ENCODE measurements around the gene USP9Y.

Gene USP9Y

DNA sequence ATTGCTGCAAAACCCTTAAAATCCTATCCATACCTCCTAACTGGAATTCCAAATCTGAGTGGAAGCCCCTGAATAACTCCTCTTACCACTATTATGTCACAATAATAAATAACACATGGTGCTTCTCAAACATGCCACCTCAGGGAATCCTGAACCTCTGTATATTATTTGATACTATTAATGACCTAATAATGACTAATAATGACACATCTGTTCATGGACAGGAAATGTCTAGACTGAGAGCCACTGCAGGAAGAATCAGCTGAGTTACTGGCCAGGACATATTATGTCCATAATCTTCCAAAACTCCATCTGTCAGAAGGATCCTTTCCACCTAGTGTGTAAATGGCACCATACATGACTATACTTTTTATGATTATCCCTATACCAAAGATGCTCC is 195.9 kb downstream of the USP9Y start:
- DNase-seq (ENCODE audit: low spot score) = no peak
- Histone ChIP-seq H3K4me3 (no peak overlapping the region), H3K27ac (no peak overlapping the region)
- TF ChIP-seq, protein P1, sequence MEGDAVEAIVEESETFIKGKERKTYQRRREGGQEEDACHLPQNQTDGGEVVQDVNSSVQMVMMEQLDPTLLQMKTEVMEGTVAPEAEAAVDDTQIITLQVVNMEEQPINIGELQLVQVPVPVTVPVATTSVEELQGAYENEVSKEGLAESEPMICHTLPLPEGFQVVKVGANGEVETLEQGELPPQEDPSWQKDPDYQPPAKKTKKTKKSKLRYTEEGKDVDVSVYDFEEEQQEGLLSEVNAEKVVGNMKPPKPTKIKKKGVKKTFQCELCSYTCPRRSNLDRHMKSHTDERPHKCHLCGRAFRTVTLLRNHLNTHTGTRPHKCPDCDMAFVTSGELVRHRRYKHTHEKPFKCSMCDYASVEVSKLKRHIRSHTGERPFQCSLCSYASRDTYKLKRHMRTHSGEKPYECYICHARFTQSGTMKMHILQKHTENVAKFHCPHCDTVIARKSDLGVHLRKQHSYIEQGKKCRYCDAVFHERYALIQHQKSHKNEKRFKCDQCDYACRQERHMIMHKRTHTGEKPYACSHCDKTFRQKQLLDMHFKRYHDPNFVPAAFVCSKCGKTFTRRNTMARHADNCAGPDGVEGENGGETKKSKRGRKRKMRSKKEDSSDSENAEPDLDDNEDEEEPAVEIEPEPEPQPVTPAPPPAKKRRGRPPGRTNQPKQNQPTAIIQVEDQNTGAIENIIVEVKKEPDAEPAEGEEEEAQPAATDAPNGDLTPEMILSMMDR (IDR thresholded peaks at IDR 0.05) = no peak

DNA sequence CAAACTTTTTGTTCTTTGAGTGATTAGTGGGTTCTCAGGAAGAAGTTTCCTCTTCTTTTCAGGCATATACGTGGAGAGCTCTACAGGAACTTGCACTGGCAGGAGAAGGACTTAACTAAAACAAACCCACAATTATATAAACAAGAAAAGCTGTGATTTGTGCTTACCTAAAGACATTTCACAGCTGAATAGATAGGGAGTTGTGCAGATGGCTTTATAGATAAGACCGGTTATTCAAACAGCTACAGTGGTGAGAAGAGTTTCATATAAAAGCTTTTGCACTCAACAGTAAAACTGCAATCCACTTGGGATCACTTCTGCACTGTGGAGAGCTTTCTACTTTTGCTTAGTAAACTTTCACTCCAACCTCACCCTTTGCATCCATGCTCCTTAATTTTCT is 197.6 kb downstream of the USP9Y start:
- DNase-seq (ENCODE audit: low spot score) = no peak
- TF ChIP-seq, protein P1 (IDR thresholded peaks at IDR 0.05) = no peak
- Histone ChIP-seq H3K4me3 (no peak overlapping the region), H3K27ac (no peak overlapping the region)

DNA sequence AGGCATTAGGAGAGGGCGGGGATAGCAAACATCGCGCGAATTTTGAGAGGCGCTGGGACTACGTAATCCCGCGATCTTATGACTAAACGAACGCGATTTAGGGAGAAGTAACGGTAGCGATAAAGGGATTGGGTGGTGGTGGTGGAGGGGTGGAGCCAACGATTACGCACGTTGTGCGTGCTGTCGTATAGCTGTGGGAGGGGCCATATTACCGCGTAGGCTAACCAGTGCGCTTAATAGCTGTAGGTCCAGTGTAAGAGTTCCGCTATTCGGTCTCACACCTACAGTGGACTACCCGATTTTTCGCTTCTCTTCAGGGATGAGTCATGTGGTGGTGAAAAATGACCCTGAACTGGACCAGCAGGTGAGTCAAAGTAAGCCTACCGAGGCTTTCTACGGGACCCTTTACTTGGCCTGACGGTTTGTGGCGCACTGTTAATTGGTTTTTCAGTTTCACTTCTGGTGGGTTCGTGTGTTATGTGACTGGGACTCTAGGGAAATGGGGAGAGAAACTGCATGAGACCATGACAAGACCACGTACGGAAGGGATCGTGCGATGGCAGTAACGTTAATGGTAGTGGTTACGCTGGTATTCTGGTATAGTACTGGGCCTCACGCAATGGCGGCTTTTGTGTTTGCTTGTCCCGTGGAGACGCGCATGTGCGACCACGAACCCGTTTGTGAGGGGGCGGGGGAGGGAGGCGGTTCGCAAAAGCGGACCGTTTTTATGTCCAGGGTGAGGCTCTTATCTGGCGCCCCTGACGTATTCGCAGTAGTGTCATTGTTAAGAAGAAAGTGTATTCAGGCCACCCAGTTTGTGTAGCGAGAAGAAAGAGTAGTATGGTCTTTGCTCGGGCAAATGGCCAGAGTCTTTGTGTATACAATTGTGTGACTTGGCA is 203.8 kb downstream of the USP9Y start, which contains the start of gene DDX3Y:
Gene DDX3Y, plus strand, starts transcription at position 251 of the 899 bp plus-strand sequence. Its CDS starts 69 bp downstream, at position 320.
- no peak within 1 kb of the TSS for H3K27ac ChIP-seq
- TF ChIP-seq, protein P1 (IDR thresholded peaks at IDR 0.05) = no peak
- no peak for DNase-seq (ENCODE audit: low spot score)
- H3K4me3 ChIP-seq = no peak within 1 kb of the TSS

DNA sequence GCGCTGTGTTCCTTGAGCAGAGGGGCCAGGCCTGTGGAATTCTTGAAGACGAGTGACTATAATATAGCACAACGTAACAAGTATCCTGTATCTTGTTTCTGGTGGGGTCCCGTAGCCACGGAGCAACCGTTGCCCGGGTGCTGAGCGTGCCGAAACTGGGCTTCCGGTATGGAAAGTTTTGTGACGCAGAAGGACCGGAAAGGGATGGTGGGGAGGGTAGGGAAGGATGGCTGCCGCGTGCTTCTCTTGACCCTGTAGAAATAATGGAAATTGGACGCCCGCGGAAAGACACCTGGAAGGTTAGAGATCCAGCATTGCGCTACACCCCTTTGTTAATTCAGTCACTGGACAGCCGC is 204.5 kb downstream of the USP9Y start:
- TF ChIP-seq, protein P1 (IDR thresholded peaks at IDR 0.05) = no peak
- H3K27ac ChIP-seq = no peak overlapping the region
- DNase-seq (ENCODE audit: low spot score) = no peak
- H3K4me3 ChIP-seq = no peak overlapping the region

DNA sequence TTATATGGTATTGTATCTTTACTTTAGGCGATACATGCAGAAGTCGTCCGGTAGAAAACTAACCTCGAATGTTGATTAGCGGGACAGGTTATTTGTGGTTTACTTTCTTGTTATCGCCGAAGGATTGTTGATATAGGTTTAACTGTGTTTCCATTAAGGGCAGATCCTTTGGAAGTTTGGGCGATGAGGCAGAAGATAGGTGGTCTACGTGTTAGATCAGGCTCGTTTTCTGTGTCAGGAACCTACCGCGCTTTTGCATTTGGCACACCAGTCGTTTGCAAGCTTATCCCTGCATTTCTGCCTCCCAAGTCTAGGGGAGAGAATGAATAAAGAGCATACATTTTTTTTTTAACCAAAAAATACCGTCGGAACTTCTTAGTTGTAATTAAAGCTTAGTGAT is 204.9 kb downstream of the USP9Y start:
- no peak overlapping the region for H3K4me3 ChIP-seq
- no peak for DNase-seq (ENCODE audit: low spot score)
- no peak overlapping the region for H3K27ac ChIP-seq
- TF ChIP-seq, protein P1 (IDR thresholded peaks at IDR 0.05) = no peak

Measured in coronary artery (tissue), 2 donors.